GM19455 (cell line): Measurements from ENCODE around the gene CAPN11.
A peak's percentile ranks its signal among the peaks of the same experiment; 100 is the strongest.

Experiments used
- ATAC-seq: cut with Tn5 transposase; IDR thresholded peaks from one replicate; pipeline ENCODE4 v1.9.1; 2021; ENCODE audit not compliant: unreplicated experiment

The CAPN11 gene

GRCh38 chr6:44202972-44203750 lies 44.5 kb downstream of the CAPN11 start:
- ATAC-seq = no peak

DNA sequence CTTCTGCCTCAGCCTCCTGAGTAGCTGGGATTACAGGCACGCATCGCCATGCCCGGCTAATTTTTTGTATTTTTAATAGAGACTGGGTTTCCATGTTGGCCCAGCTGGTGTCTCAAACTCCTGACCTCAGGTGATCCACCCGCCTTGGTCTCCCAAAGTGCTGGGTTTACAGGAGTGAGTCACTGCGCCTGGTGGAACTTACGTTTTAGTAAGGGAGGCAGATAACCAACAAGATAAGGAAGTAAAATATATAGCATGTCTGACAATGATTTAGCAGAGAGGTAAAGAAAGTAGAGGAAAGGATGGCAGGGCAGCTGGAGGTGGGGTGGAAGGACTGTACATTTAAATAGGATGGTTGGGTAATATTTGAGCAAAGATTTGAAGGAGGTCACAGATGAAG lies 45.3 kb downstream of the CAPN11 start:
- ATAC-seq = no peak

- ATAC-seq = no peak
These were observed 49.3 kb downstream of the CAPN11 start for GRCh38 chr6:44207966-44208365.

DNA sequence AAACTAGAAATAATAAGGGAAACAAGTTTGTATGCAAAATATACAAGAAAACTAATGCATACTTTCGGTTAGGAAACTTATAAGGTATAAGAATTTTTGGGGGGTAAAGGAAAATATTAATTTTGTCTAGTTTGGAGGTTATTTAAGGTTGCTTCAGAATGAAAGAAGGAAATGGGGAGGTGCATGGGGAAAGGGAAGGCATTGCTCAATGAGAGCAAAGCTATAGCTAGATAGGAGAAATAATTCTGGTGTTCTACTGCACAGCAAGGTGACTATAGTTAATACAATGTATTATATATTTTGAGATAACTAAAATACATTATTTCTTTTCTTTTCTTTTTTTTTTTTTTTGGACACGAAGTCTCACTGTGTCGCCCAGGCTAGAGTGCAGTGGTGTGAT lies 52.7 kb downstream of the CAPN11 start:
- no peak for ATAC-seq

GRCh38 chr6:44214307-44214706 lies 55.7 kb downstream of the CAPN11 start:
- no peak for ATAC-seq

- ATAC-seq = no peak
These were observed 58.2 kb downstream of the CAPN11 start, which contains the start of gene MYMX for GRCh38 chr6:44216677-44217331. MYMX (plus strand) TSS chr6:44216926; CDS start chr6:44217472, 546 bp downstream.

DNA sequence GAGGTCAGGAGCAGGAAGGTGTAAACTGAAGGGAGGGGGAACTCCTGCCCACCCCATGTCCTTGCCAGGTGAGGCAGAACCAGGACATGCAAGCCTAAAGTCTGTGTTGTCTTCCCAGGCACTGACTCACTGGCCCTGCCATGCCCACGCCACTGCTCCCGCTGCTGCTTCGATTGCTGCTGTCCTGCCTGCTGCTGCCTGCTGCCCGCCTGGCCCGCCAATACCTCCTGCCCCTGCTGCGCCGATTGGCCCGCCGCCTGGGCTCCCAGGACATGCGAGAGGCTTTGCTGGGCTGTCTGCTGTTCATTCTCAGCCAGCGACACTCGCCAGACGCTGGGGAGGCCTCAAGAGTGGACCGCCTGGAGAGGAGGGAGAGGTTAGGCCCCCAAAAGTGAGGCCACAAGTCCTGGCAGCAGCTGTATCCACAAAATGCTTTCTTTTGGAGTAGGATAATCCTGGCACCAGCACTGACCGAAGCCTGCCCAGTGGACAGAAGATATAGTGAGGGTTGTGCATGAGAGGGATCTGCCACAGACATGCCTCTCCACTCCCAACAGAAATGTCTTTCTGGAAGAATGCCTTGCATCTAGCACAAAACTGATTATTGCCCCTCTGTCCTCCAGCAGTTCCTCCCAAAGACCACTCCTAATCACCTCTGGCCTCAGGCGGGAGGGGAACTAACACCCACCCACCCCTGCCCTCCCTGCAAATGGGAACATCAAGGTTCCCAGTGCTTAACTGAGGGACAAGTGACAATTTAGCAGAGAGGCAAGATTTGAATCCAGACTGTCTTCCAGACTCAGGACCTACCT lies 58.9 kb downstream of the CAPN11 start:
- ATAC-seq = no peak

- ATAC-seq = peak; percentile 58
These were observed 60.6 kb downstream of the CAPN11 start for GRCh38 chr6:44219053-44219814.

- ATAC-seq = no peak
These were observed 61.5 kb downstream of the CAPN11 start for GRCh38 chr6:44219815-44220784.

- no peak for ATAC-seq
These were observed 62.3 kb downstream of the CAPN11 start for GRCh38 chr6:44220913-44221290.

- ATAC-seq = peak; percentile 37
These were observed 62.8 kb downstream of the CAPN11 start for GRCh38 chr6:44221291-44221960.

- no peak for ATAC-seq
These were observed 63.3 kb downstream of the CAPN11 start for GRCh38 chr6:44221961-44222335.

- ATAC-seq = no peak
These were observed 64.1 kb downstream of the CAPN11 start for GRCh38 chr6:44222486-44223318.

- ATAC-seq = peak; percentile 49
These were observed 64.9 kb downstream of the CAPN11 start, which contains the start of gene SLC29A1 for GRCh38 chr6:44223319-44224028. SLC29A1 (plus strand) TSS chr6:44223595; CDS start chr6:44227314, 3,719 bp downstream.

- ATAC-seq = peak; percentile 1
These were observed 65.7 kb downstream of the CAPN11 start for GRCh38 chr6:44224029-44224964.

- ATAC-seq = no peak
These were observed 66.3 kb downstream of the CAPN11 start for GRCh38 chr6:44224965-44225305.
